CD14-positive monocyte (primary cell): Measurements from ENCODE around the gene CSMD2. TPM values are rescaled to one million over a fixed set of nuclear protein-coding genes. Genes with fewer than 3 reads are reported as not detected.

ENCODE experiments used
- DNase-seq, 3 donors: peaks; one replicate each; pipeline ENCODE4 v3.0.0-alpha.2; 2011 to 2022
- H2AFZ ChIP-seq: 2 replicates; pipeline ENCODE4 v1.6.0; 2012; ENCODE audit warnings: mild to moderate bottlenecking, low read depth, low read length, inconsistent platforms; ENCODE audit not compliant: insufficient read depth, poor library complexity, severe bottlenecking
- H3K27ac ChIP-seq, 2 donors: 1 replicate in 1 of 2; 2 replicates in 1 of 2; pipeline ENCODE4 v1.5.1; 2012 to 2013; ENCODE audit warnings: low read length in 2 of 2, control low read depth in 1 of 2, inconsistent platforms in 1 of 2, low read depth in 1 of 2, mild to moderate bottlenecking in 1 of 2
- H3K27me3 ChIP-seq, 2 donors: one replicate each; pipeline versions ENCODE4 v1.6.0 to v1.6.1; 2011 to 2013; ENCODE audit warnings: low read length in 2 of 2; ENCODE audit not compliant: control insufficient read depth in 2 of 2, insufficient read depth in 2 of 2
- H3K36me3 ChIP-seq, 2 donors: replicated peaks in 1 of 2; 1 replicate in 1 of 2; 2 replicates in 1 of 2; pipeline versions ENCODE4 v1.5.1 to v1.6.1; 2012 to 2013; ENCODE audit warnings: low read length in 2 of 2, control low read depth in 1 of 2, inconsistent platforms in 1 of 2, mild to moderate bottlenecking in 1 of 2; ENCODE audit not compliant: insufficient read depth in 2 of 2, control insufficient read depth in 1 of 2
- H3K4me1 ChIP-seq, 2 donors: 1 replicate in 1 of 2; 2 replicates in 1 of 2; pipeline versions ENCODE4 v1.5.1 to v1.6.1; 2012 to 2013; ENCODE audit warnings: low read length in 2 of 2, control low read depth in 1 of 2, inconsistent platforms in 1 of 2, mild to moderate bottlenecking in 1 of 2, moderate library complexity in 1 of 2; ENCODE audit not compliant: insufficient read depth in 2 of 2, control insufficient read depth in 1 of 2
- H3K4me2 ChIP-seq: replicated peaks from 2 replicates; pipeline ENCODE3; 2012; ENCODE audit warnings: low read length, moderate library complexity, mild to moderate bottlenecking; ENCODE audit not compliant: poor library complexity, severe bottlenecking; ENCODE audit errors: extremely low read depth
- H3K4me3 ChIP-seq, 3 experiments: fragments of 200-600 bp in 1 of 3; sonication (generic) in 1 of 3; replicated peaks in 1 of 3; 1 replicate in 2 of 3; 2 replicates in 1 of 3; pipeline ENCODE4 v1.5.1; 2011 to 2013; ENCODE audit warnings: low read length in 3 of 3, mild to moderate bottlenecking in 3 of 3, control low read depth in 2 of 3, low read depth in 2 of 3, inconsistent platforms in 1 of 3, moderate library complexity in 1 of 3
- H3K79me2 ChIP-seq: 2 replicates; pipeline ENCODE4 v1.6.0; 2012; ENCODE audit warnings: mild to moderate bottlenecking, control low read depth, inconsistent platforms, low read length, moderate library complexity; ENCODE audit not compliant: insufficient read depth
- H3K9ac ChIP-seq: 2 replicates; pipeline ENCODE4 v1.6.0; 2017; ENCODE audit warnings: low read length, mild to moderate bottlenecking; ENCODE audit not compliant: insufficient read depth, poor library complexity, severe bottlenecking
- H3K9me3 ChIP-seq, 2 donors: replicated peaks in 1 of 2; 1 replicate in 1 of 2; 2 replicates in 1 of 2; pipeline versions ENCODE4 v1.5.1 to v1.6.1; 2012 to 2013; ENCODE audit warnings: low read length in 2 of 2, control low read depth in 1 of 2; ENCODE audit not compliant: control insufficient read depth in 1 of 2, insufficient read depth in 1 of 2
- H4K20me1 ChIP-seq: 2 replicates; pipeline ENCODE4 v1.6.0; 2012; ENCODE audit warnings: mild to moderate bottlenecking, low read length, control low read depth, moderate library complexity; ENCODE audit not compliant: insufficient read depth
- H3K27ac Mint-ChIP-seq, 7 donors: one replicate each; pipeline ENCODE4 v1.8.0; 2020; ENCODE audit warnings: mild to moderate bottlenecking in 7 of 7, mixed read lengths in 7 of 7, moderate library complexity in 6 of 7, inconsistent platforms in 2 of 7
- H3K27me3 Mint-ChIP-seq, 3 donors: one replicate each; pipeline ENCODE4 v1.8.0; 2021 to 2022; ENCODE audit warnings: low read depth in 3 of 3, mild to moderate bottlenecking in 3 of 3, mixed read lengths in 3 of 3, moderate library complexity in 3 of 3, inconsistent platforms in 1 of 3
- H3K36me3 Mint-ChIP-seq, 2 donors: one replicate each; pipeline ENCODE4 v1.8.0; 2020; ENCODE audit warnings: mixed read lengths in 2 of 2, inconsistent platforms in 1 of 2, mild to moderate bottlenecking in 1 of 2
- H3K4me1 Mint-ChIP-seq: one replicate; pipeline ENCODE4 v1.8.0; 2020; ENCODE audit warnings: mild to moderate bottlenecking, mixed read lengths
- H3K4me3 Mint-ChIP-seq, 2 donors: one replicate each; pipeline ENCODE4 v1.8.0; 2020; ENCODE audit warnings: mild to moderate bottlenecking in 2 of 2, mixed read lengths in 2 of 2, moderate library complexity in 1 of 2
- H3K9me3 Mint-ChIP-seq, 7 donors: one replicate each; pipeline ENCODE4 v1.8.0; 2020 to 2022; ENCODE audit warnings: mixed read lengths in 7 of 7, mild to moderate bottlenecking in 6 of 7, moderate library complexity in 6 of 7, inconsistent platforms in 2 of 7
- CTCF ChIP-seq: fragments of 200-600 bp; IDR thresholded peaks from one replicate; pipeline ENCODE4 v1.8.0; 2022; ENCODE audit warnings: antibody characterized with exemption, mild to moderate bottlenecking
- WGBS: methylation state at CpG from one replicate; pipeline ENCODE4 v1.1.5; 2013; ENCODE audit warnings: missing lambda C conversion rate; ENCODE audit not compliant: insufficient coverage; 5-methylcytosine and 5-hydroxymethylcytosine counted together
- intact Hi-C, 2 donors: fragments of 100-400 bp; cut with micrococcal nuclease; formaldehyde crosslinking; loops; one replicate each; pipeline versions ENCODE4 v1.15.0 to v1.15.1; 2023
- polyA plus RNA-seq, 3 donors: library from polyadenylated mRNA; depleted of rRNA in 1 of 3; unstranded in 2 of 3; stranded (reverse) in 1 of 3; fragments of 300-500 nt in 2 of 3; fragments of >200 nt in 1 of 3; fragmentation: Illumina TruSeq in 2 of 3; gene quantifications; 1 replicate in 2 of 3; 2 replicates in 1 of 3; pipeline ENCODE4 v1.2.3, GENCODE V29; 2012 to 2021

CSMD2 gene
- polyA plus RNA-seq, 3 donors: 0.04 TPM; not detected in 2

DNA sequence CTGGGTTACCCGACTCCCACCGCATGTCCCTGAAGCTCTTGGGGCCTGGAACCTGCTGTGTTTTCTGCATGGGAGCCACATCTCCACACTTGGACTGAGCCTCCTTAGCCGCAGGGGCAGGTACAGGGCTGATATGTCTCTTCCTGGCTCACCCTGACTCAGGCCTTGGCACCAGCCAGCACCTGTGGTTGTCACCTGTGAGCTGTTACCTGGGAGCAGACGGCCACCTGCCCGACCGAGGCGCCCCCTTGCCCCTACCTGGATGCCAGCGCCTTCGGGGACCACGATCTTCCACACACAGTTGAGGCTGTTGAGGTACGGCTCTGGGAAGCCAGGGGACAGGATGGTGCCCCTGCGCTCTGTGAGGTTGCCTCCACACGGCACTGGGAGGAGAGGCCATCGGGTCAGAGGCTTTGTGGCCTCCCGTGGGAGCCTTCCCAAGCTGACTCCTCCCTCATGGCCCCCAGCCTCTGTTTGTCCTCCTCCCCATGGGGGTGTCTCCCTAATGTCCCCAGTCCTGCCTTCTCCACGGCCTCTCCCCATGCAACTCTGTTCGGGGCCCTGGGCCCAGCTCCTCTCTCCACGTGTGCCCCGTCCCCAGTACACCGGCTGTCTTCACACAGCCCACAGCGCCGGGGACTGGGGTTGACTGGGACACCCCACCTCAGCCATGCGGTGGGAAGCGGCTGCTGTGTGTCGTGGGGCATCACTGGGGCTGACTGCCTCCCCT, 540.6 kb downstream of the CSMD2 start:
- H3K27me3 Mint-ChIP-seq: peaks cover 2 to 16% (median 9%) of the 10 kb centered on the region in 3 donors
- no peak overlapping the region for H3K27ac Mint-ChIP-seq
- H3K4me1 ChIP-seq: no peaks in the 10 kb centered on the region

DNA sequence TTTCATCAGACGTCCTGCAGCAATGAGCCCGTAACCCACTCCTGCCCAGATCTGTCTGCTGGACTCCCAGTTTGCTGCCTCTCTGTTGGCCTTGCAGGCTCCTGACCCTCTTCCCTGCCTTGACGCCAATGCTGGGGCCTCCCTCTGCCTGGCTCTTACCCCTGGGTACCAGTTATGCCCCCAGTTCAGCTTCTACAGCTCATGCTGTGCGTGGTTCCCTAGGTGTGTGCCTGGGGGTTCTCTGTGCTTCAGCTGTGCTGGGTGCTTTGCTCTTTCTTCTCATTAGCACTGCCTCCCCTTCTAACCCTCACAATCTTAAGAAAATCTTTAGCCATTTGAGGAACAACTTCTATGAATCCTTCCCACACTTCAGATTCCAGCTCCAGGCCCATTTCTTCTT, 541.2 kb downstream of the CSMD2 start:
- peaks cover 0 to 2% (median 0%) of the 10 kb centered on the region in 7 donors for H3K9me3 Mint-ChIP-seq
- peaks cover 0 to 2% of the 10 kb centered on the region in 2 donors for H3K27me3 ChIP-seq

More for the DNA sequence above, 540.6 kb downstream of the CSMD2 start:
- intact Hi-C loops: no loop called here
- no peak for TF ChIP-seq CTCF
- Histone ChIP-seq H3K27ac (no peak overlapping the region), H3K79me2 (no peaks in the 10 kb centered on the region), H3K4me2 (no peak overlapping the region), H3K27me3 (peaks cover 0 to 8% of the 10 kb centered on the region in 2 donors), H3K9ac (no peak overlapping the region), H3K36me3 (no peaks in the 10 kb centered on the region), H2AFZ (no peak overlapping the region), H4K20me1 (no peaks in the 10 kb centered on the region), H3K9me3 (no peaks in the 10 kb centered on the region), H3K4me3 (no peak overlapping the region)
- DNase-seq: no peak
- peaks cover 0 to 2% (median 0%) of the 10 kb centered on the region in 7 donors for H3K9me3 Mint-ChIP-seq
- 94% methylated on average over 25 of the region's 25 CpGs for WGBS
- H3K4me3 Mint-ChIP-seq: no peak overlapping the region
- H3K4me1 Mint-ChIP-seq: no peaks in the 10 kb centered on the region
- H3K36me3 Mint-ChIP-seq: no peaks in the 10 kb centered on the region

More for the DNA sequence above, 541.2 kb downstream of the CSMD2 start:
- no peaks in the 10 kb centered on the region for H3K79me2 ChIP-seq
- H2AFZ ChIP-seq: no peak overlapping the region
- no peak overlapping the region for H3K4me3 Mint-ChIP-seq
- H3K27me3 Mint-ChIP-seq: peaks cover 4 to 18% (median 13%) of the 10 kb centered on the region in 3 donors
- no peak overlapping the region for H3K4me2 ChIP-seq
- H3K36me3 ChIP-seq: no peaks in the 10 kb centered on the region
- H3K36me3 Mint-ChIP-seq: no peaks in the 10 kb centered on the region
- no peak overlapping the region for H3K27ac ChIP-seq
- H3K4me1 Mint-ChIP-seq: no peaks in the 10 kb centered on the region
- no peak for DNase-seq
- intact Hi-C loops: no loop called here
- H3K27ac Mint-ChIP-seq: no peak overlapping the region
- WGBS: 97% methylated on average over 3 of the region's 4 CpGs
- H3K4me3 ChIP-seq: no peak overlapping the region
- TF ChIP-seq CTCF: no peak
- H4K20me1 ChIP-seq: no peaks in the 10 kb centered on the region
- H3K9ac ChIP-seq: no peak overlapping the region
- no peaks in the 10 kb centered on the region for H3K4me1 ChIP-seq
- no peaks in the 10 kb centered on the region for H3K9me3 ChIP-seq
